ENCODE measurements around the gene PKD1. TPM values are rescaled to one million over a fixed set of nuclear protein-coding genes. Genes with fewer than 3 reads are reported as not detected.
"Not testable (repeated sequence)": the region's sequence is repeated elsewhere in the genome, so short reads cannot be mapped to it uniquely, and the experiment has no call there.

Gene PKD1
- total RNA-seq, 4 donors from 2014 or later: 209 to 446 (median 293) TPM

DNA sequence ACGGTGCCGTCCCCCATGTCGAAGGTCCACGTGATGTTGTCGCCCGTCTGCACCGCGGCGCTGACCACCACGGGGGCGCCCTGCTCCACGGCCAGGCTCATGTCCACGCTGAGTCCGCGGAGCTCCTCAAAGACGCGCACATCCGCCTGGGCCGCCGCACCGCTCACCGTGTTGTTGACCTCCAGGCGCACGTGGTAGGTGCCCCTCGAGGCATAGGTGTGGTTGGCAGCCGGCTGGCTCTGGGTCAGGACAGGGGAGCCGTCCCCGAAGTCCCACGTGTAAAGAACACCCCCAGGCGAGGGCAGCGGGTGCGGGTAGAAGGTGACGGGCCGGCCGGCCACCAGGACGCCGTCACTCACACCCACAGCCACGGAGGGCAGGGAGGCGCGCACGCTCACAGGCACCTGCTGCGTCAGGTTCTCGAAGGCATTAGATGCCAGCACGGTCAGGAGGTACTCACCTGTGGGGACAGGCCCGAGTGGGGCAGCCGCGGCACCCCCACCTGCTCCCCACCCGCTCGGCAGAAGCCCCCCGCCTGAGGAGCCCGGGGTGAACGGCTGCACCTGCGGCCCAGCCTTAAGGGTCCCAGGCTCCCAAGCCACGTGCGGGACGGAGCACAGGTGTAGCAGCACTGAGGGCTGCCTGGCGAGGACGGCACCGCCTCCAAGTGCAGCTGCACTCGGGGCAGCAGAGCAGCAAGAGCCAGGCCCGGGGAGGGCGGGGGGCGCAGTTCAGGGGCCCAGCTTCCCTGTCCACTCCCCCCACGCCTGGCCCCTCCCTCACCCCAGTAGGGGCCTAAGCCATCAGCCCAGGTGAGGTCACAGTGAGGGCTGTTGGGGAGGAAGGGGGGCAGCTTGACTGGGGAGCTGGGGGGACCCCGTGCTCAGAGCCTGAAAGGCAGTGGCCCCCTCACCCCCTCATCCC is 24.0 kb downstream of the PKD1 start:
- not testable (repeated sequence) for DNase-seq (ENCODE audit: low spot score in 2 of 2)

DNA sequence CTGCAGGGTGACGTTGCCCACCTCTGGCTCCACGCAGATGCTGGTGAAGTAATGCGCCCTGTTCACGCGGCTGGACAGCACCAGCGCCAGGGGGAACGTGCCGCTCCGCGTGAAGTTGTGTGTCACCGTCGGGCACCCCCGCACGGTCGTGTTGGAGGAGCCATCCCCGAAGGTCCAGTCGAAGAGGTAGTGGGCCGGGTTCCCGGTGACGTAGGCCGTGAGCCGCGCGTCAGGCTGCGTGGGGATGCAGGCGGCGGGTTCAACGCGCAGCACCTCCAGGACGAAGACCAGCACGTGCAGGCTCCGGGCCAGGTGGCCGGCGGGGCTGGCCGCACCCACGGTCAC is 24.7 kb downstream of the PKD1 start:
- H3K4me3 ChIP-seq; H3K27ac ChIP-seq; H3K4me1 ChIP-seq; H3K9me3 ChIP-seq; H3K27me3 ChIP-seq; DNase-seq (ENCODE audit: low spot score in 2 of 2): not testable (repeated sequence)
- WGBS: 97% methylated on average over 7 of the region's 36 CpGs
- H3K36me3 ChIP-seq: peaks cover 91% of the 10 kb centered on the region

More for the DNA sequence above, 24.0 kb downstream of the PKD1 start:
- not testable (repeated sequence) for H3K27ac ChIP-seq, H3K4me1 ChIP-seq, H3K27me3 ChIP-seq, H3K9me3 ChIP-seq, H3K4me3 ChIP-seq
- WGBS: no CpG with 5 or more reads among the region's 65 CpGs
- peaks cover 91% of the 10 kb centered on the region for H3K36me3 ChIP-seq

- H3K4me1 ChIP-seq; DNase-seq (ENCODE audit: low spot score in 2 of 2); H3K27me3 ChIP-seq; H3K4me3 ChIP-seq; H3K27ac ChIP-seq; H3K9me3 ChIP-seq: not testable (repeated sequence)
- 89% methylated on average over 9 of the region's 43 CpGs for WGBS
- H3K36me3 ChIP-seq: peaks cover 93% of the 10 kb centered on the region
Observed at GRCh38 chr16:2110332-2111008, 25.2 kb downstream of the PKD1 start.

- DNase-seq (ENCODE audit: low spot score in 2 of 2); H3K4me3 ChIP-seq; H3K9me3 ChIP-seq; H3K27me3 ChIP-seq; H3K4me1 ChIP-seq; H3K27ac ChIP-seq: not testable (repeated sequence)
- H3K36me3 ChIP-seq: peaks cover 92% of the 10 kb centered on the region
- 85% methylated on average over 5 of the region's 23 CpGs for WGBS
Observed at GRCh38 chr16:2109872-2110271, 25.8 kb downstream of the PKD1 start.

DNA sequence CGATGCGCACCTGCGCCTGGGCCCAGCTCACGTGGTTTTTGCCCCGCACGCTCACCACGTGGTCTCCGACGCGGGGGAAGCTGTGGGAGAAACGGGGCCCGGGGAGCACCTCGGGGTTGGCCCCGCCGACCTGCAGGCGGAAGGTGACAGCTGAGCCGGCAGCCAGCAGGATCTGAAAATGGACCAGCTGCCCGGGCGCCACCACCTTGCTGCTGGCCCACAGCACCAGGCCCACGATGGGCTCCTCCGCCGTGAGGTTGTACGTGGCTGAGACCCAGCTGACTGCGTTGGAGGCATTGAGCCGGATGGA is 26.5 kb downstream of the PKD1 start:
- H3K4me1 ChIP-seq; H3K27me3 ChIP-seq; H3K27ac ChIP-seq; H3K4me3 ChIP-seq; H3K9me3 ChIP-seq; DNase-seq (ENCODE audit: low spot score in 2 of 2): not testable (repeated sequence)
- H3K36me3 ChIP-seq: peaks cover 90% of the 10 kb centered on the region
- WGBS: 92% methylated on average over 6 of the region's 25 CpGs

DNA sequence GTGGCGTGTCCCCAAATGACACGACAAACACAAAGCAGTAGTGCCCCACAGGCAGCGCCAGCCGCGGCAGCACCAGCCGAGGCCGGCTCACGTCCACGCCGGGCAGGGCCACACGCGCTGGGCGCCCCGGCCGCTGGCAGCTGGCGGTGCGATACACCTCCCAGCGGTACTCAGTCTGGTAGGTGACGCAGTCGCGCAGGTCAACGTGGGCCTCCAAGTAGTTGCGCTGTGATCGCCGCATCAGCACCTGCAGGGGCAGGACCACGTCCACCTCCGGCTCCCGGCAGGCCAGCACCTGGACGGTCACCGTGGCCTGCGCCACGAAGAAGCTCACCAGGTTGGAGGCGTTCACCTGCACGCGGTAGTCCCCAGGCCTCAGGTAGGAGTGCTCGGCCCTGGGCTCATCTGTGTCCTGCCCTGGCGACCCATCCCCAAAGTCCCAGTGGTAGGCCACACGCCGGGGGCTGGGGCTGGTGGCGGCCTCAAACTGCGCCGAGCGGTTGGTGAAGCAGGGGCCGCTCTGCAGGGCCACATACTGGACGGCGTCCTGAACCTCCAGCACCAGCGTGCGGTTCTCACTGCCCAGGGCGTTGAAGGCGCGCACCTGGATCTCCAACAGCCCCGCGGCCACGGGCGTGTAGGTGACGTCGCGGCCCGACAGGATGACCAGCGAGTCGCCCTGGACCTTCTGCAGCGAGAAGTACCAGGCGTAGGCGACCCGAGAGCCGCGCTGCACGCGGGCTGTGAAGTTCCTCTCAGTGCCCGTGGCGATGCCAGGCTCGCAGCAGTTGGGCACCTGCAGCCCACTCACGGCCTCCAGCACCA is 27.0 kb downstream of the PKD1 start:
- peaks cover 87% of the 10 kb centered on the region for H3K36me3 ChIP-seq
- H3K9me3 ChIP-seq; DNase-seq (ENCODE audit: low spot score in 2 of 2); H3K4me1 ChIP-seq; H3K4me3 ChIP-seq; H3K27me3 ChIP-seq; H3K27ac ChIP-seq: not testable (repeated sequence)
- 97% methylated on average over 23 of the region's 73 CpGs for WGBS

GRCh38 chr16:2107791-2108125 is 27.9 kb downstream of the PKD1 start:
- H3K9me3 ChIP-seq; H3K4me1 ChIP-seq; H3K27ac ChIP-seq; H3K4me3 ChIP-seq; H3K27me3 ChIP-seq; DNase-seq (ENCODE audit: low spot score in 2 of 2): not testable (repeated sequence)
- peaks cover 90% of the 10 kb centered on the region for H3K36me3 ChIP-seq
- WGBS: 100% methylated on average over 3 of the region's 23 CpGs

GRCh38 chr16:2107121-2107790 is 28.4 kb downstream of the PKD1 start:
- H3K27me3 ChIP-seq; H3K27ac ChIP-seq; H3K4me3 ChIP-seq; H3K9me3 ChIP-seq; H3K4me1 ChIP-seq; DNase-seq (ENCODE audit: low spot score in 2 of 2): not testable (repeated sequence)
- 84% methylated on average over 9 of the region's 17 CpGs for WGBS
- peaks cover 90% of the 10 kb centered on the region for H3K36me3 ChIP-seq

DNA sequence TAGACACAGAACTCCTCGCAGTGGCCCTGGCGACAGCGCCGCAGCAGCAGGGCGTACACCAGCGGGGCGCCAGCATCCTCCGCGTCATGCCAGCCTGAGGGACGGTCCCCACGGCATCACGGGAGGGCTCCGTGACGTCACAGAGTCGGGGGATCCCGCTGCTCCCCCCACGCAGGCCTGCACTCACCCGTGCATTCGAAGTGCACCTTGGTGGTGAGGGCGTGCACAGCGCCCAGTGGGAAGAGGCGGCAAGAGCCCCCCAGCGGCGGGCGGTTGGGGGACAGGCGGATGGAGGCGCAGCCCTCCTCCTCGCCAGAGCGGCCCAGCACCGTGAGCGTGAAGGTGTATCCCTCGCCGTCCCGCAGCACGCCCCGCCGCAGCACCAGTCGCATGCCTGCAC is 29.5 kb downstream of the PKD1 start:
- H3K27me3 ChIP-seq; H3K4me3 ChIP-seq; DNase-seq (ENCODE audit: low spot score in 2 of 2); H3K9me3 ChIP-seq; H3K27ac ChIP-seq; H3K4me1 ChIP-seq: not testable (repeated sequence)
- peaks cover 90% of the 10 kb centered on the region for H3K36me3 ChIP-seq
- 90% methylated on average over 2 of the region's 38 CpGs for WGBS

GRCh38 chr16:2105769-2106168 is 29.9 kb downstream of the PKD1 start:
- H3K9me3 ChIP-seq; H3K4me1 ChIP-seq; DNase-seq (ENCODE audit: low spot score in 2 of 2); H3K4me3 ChIP-seq; H3K27me3 ChIP-seq; H3K27ac ChIP-seq: not testable (repeated sequence)
- 80% methylated on average over 1 of the region's 22 CpGs for WGBS
- peaks cover 90% of the 10 kb centered on the region for H3K36me3 ChIP-seq

DNA sequence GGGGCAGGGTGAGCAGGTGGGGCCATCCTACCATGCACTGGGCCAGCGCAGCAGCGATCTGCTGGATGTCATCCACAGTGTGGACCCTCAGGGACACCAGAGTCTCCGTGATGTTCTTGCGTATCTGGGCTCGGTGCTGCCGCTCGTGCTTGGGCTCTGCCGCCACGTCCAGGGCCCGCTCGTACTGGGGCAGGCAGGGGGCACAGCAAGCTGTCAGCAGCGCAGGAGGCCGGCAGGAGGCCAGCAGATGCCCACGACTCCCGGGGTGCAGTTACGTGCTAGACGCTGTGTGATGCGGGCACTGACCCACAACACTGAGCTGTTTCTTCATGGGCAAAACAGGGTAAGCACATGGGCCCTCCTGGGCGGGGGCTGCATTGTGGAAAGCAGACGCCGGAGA is 30.4 kb downstream of the PKD1 start:
- not testable (repeated sequence) for H3K9me3 ChIP-seq; H3K27ac ChIP-seq; DNase-seq (ENCODE audit: low spot score in 2 of 2); H3K27me3 ChIP-seq; H3K4me1 ChIP-seq; H3K4me3 ChIP-seq
- peaks cover 90% of the 10 kb centered on the region for H3K36me3 ChIP-seq
- 93% methylated on average over 15 of the region's 21 CpGs for WGBS

- H3K36me3 ChIP-seq: peaks cover 90% of the 10 kb centered on the region
- WGBS: 100% methylated on average over 8 of the region's 20 CpGs
- not testable (repeated sequence) for H3K27me3 ChIP-seq
Observed at GRCh38 chr16:2104464-2104863, 31.2 kb downstream of the PKD1 start.

More at GRCh38 chr16:2104464-2104863, 31.2 kb downstream of the PKD1 start:
- H3K27ac ChIP-seq; H3K4me3 ChIP-seq; H3K9me3 ChIP-seq; DNase-seq (ENCODE audit: low spot score in 2 of 2); H3K4me1 ChIP-seq: not testable (repeated sequence)

Measured in suprapubic skin (tissue), 4 donors.